Stimulated activated CD4-positive, alpha-beta T cell treated with anti-CD3 and anti-CD28 coated beads, Interleukin-1b, Interleukin-23, amount 100 ng/mL, for 1 hour (primary cell): ENCODE data around the gene CDC42.
"Not testable (repeated sequence)": the region's sequence is repeated elsewhere in the genome, so short reads cannot be mapped to it uniquely, and the experiment has no call there.

Experiments used
- DNase-seq, 2 donors: peaks; one replicate each; pipeline ENCODE4 v3.0.0-alpha.2; 2020; ENCODE audit warnings: low read depth in 2 of 2

Gene CDC42

DNA sequence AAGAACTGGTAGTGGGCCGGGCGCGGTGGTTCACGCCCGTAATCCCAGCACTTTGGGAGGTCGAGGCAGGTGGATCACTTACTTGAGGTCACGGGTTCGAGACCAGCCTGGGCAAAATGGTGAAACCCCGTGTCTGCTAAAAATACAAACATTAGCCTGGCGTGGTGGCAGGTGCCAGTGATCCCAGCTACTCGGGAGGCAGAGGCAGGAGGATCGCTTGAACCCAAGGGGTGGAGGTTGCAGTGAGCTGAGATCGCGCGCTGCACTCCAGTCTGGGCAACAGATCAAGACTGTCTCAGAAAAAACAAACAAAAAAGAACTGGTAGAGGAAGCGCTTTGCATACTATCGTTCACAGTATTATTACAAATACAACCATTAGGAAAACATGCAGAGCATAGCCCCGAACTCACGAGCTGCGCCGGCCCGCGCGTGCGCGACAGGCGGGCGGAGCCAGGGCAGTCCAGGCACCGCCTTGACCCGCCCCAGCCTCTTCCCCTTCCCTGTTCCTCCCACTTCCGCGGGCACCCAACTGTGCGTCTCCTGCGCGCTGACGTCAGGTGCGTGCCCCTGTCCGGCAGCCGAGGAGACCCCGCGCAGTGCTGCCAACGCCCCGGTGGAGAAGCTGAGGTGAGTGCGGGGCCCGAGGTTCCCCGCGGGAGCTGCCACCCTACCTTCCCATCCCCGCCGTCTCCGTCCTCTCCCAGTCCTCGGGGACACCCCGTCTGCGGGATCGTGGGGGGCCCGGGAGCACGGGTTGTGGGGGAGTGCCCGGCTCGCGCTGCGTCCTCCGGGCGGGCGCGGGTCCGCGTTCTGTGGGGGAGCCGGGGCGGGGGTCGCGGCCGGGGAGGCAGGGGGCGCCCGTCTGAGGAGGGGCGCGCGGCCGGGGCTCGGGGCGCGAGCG is at the start of gene CDC42:
Gene CDC42, plus strand, starts transcription at position 595 of the 902 bp plus-strand sequence. CDS start 25,770 bp downstream, outside the sequence.
- peak; percentile 92 to 96 for DNase-seq

DNA sequence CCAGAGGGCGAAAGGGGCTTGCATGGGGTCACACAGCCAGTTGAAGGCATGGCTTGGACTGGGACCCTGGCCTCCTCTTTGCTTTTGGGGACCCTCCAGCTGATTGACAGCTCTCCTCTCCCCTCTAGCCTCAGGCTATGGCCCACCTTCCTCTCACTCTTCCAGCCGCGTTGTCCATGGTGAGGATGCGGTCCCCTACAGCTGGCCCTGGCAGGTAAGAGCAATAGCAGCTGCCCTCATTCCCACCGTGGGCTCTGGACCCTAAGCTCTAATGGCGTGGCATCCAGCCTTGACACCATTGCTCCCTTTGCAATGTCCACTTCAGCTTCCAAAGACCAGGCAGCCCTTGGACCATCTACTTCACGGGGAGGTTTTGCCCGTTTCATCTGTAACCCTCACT is 49.6 kb upstream of the CDC42 start:
- DNase-seq, result not testable (repeated sequence)

DNA sequence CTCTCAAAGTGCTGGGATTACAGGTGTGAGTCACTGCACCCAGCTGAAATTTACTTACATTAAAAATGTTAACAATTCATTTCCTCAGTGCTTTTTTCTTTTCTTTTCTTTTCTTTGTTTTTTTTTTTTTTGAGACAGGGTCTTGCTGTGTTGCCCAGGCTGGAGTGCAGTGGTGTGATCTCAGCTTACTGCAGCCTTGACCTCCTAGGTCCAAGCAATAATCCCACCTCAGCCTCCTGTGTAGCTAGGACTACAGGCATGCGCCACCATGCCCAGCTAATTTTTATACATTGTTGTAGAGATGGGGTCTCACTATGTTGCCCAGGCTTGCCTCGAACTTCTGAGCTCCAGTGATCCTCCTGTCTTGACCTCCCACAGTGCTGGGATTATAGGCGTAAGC is 48.5 kb upstream of the CDC42 start:
- not testable (repeated sequence) for DNase-seq

DNA sequence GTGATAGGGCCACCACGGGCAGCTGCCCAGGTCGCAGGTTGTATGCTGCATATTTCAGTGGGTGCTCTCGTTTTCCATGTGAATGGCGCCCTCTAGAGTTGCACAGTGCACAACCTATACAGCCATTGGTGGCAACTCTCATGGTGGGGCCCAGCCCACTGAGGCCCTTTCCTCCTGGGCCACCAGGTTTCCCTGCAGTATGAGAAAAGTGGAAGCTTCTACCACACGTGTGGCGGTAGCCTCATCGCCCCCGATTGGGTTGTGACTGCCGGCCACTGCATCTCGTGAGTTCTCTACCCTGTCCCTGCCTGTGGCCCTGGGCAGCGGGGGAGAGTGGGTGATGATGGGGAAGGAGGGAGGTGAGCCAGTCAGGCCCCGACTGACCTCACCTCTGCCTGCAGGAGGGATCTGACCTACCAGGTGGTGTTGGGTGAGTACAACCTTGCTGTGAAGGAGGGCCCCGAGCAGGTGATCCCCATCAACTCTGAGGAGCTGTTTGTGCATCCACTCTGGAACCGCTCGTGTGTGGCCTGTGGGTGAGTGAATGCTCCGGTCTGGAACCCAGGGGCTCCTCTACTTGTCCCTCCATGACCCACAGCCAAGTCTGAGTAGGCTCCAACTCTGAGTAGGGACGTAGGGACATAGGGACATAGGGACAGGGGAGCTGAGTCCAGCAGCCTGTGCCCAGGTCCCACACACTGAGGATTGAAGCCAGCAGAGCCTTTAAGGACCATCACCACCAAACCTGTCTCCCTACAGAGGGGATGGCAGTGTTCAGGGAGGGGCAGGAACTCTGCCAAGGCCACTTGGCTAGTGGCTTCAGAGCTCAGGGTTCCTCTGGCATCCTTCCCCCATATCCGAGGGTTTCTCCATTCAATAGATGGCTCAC is 47.0 kb upstream of the CDC42 start:
- DNase-seq, result not testable (repeated sequence)

DNA sequence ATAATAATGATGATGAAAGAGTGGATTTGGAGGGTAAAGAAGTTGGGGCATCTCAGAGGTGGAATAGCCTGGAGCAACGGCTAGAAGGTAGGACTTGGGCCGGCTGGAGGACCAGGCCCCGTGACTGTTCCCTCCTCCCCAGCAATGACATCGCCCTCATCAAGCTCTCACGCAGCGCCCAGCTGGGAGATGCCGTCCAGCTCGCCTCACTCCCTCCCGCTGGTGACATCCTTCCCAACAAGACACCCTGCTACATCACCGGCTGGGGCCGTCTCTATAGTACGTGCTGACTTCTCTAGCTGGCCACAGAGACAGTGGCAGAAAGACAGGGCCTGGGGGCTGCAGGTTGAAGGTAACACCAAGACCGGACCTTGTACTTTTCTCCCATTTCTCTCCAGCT is 45.8 kb upstream of the CDC42 start:
- not testable (repeated sequence) for DNase-seq

DNA sequence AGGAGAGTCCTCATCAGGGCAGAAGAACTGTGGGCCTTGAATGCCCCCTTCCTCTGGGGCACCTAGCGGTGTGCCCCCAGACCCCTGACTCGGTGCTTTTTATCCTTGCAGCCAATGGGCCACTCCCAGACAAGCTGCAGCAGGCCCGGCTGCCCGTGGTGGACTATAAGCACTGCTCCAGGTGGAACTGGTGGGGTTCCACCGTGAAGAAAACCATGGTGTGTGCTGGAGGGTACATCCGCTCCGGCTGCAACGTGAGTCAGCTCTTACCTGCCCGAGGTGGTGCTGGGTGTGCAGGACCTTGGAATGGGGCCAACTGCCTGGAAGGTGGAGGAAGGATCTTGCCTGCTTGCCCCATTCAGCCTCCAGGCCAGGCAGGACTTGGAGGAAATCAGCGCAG is 45.2 kb upstream of the CDC42 start:
- DNase-seq, result not testable (repeated sequence)

DNA sequence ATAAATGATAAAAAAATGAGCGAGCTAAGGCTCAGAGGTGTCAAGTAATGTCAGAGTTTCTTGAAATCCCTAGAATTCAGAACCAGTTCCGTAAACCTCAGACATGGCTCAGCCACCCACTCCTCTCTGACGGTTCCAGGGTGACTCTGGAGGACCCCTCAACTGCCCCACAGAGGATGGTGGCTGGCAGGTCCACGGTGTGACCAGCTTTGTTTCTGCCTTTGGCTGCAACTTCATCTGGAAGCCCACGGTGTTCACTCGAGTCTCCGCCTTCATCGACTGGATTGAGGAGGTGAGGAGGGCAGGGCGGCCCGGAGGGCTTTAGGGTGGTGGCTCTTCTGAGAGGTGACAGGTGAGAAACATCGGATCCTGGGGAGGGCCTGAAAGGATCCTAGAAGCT is 42.9 kb upstream of the CDC42 start:
- DNase-seq, result not testable (repeated sequence)

DNA sequence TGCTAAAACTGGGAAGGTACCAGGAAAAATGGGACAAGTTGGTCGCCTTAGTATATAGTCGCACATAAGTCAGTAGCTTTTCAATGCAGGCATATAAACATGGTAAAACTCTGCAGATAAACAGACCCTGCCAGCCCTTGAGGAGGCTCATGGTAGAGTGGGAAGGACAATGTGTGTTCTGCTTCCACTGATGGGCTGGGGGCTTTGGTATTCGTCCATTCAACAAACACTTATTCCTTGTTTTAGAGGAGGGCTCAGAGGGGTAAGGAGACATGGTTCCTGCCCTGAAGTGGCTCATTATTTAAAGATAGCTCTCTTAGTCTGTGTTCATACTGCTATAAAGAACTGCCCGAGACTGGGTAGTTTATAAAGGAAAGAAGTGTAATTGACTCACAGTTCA is 39.8 kb upstream of the CDC42 start:
- DNase-seq, result not testable (repeated sequence)

DNA sequence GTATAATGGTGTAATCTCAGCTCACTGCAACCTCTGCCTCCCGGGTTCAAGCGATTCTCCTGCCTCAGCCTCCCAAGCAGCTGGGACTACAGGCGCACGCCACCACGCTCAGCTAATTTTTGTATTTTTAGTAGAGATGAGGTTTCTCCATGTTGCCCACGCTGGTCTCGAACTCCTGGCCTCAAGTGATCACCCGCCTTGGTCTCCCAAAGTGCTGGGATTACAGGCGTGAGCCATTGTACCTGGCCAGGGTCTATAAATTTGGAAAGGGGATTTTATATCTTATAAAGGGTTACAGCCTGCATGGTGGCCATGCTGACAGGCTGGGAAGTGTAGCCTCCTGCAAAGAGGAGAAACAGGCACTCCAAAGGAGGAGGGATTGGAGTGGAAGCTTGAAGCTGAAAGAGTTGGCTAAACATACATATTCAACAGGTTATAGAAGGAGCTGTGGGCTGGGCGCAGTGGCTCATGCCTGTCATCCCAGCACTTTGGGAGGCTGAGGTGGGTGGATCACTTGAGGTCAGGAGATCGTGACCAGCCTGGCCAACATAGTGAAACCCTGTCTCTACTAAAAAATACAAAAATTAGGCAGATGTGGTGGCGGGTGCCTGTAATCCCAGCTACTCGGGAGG is 37.8 kb upstream of the CDC42 start:
- not testable (repeated sequence) for DNase-seq

DNA sequence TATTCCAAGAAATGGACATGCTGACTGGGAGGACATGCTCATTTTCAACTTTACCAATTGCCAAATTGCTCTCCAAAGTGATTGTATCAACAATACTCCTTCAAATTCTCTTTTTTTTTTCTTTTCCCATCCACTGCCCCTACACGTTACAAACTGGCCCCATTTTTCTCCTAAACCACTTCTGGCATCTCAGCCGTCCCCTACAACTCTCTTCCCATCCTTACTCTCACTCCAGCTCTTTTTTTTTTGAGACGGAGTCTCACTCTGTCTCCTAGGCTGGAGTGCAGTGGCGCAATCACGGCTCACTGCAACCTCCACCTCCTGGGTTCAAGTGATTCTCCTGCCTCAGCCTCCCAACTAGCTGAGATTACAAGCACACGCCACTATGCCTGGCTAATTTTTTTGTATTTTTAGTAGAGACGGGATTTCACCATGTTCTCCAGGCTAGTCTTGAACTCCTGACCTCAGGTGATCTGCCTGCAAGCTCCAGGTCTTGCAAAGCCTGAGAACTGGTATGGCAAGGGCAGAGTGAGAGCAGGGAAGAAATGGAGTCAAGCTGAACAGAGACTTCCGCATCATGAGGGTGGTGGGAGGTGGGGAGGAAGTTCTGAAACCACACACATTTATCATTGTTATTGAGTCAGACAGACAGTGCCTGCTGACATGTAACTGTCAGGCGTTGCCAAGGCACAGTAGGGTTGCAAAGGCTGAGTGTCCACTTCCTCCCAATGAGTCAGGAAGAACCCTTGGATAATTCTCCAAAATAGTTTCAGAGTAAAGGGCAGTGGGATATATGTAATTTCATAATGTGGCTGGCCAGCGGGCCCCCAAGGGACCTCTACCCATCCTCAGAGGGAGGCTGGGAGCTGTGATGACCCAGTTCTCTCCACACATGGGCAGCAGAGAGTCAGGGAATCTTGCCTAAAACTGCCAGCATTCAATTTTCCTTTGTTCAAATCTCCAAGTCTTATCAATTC is 33.6 kb upstream of the CDC42 start:
- peak in 1 of 2 donors; percentile 26 for DNase-seq

DNA sequence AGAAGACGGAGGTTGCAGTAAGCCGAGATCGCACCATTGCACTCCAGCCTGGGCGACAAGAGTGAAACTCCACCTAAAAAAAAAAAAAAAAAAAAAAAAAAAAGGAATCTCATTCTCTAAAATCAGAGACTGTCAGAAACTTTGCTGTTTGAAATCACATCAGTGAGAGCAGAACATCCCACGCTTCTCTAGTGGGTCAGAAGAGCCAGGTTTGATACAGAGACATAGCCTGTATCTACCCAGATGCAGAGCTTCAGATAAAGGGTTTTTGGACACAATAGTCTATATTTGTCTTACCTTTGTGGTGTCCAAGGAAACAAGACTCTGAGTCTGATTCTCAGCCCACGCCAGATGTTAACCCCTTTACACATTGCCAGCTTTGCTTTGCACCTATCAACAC is 31.4 kb upstream of the CDC42 start:
- no peak for DNase-seq

DNA sequence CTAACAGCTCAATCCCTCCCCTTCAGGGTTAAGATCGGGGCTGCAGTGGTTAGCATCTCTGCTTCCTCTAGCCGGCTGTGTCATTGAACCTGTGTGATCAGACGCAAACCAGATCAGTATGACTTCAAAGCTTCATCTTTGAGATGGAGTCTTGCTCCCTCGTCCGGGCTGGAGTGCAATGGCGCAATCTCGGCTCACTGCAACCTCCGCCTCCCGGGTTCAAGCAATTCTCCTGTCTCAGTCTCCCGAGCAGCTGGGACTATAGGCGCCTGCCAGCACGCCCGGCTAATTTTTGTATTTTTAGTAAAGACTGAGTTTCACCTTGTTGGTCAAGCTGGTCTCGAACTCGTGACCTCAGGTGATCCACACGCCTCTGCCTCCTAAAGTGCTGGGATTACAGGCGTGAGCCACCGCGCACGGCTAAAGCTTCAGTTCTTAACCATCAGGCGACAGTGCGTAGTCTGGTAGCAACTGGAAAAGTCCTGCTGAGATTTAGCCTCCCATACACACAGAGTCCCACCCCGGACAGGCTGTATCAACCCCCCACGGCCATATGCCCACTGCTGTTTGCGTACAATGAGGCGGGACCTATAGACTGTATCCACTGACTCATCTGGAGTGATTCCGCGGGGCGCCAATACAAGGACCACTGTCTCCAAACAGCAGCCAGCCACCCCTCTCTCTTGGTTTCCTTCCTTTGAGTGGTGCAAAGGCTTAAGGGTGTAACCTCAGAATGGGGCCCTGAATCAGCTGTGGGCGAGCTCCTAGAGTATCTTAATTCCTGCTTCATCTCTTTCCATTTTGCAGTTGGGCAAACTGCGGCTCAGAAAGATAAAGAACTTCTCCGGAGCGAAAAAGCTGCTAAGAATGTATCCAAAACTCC is 27.8 kb upstream of the CDC42 start:
- DNase-seq, result no peak

DNA sequence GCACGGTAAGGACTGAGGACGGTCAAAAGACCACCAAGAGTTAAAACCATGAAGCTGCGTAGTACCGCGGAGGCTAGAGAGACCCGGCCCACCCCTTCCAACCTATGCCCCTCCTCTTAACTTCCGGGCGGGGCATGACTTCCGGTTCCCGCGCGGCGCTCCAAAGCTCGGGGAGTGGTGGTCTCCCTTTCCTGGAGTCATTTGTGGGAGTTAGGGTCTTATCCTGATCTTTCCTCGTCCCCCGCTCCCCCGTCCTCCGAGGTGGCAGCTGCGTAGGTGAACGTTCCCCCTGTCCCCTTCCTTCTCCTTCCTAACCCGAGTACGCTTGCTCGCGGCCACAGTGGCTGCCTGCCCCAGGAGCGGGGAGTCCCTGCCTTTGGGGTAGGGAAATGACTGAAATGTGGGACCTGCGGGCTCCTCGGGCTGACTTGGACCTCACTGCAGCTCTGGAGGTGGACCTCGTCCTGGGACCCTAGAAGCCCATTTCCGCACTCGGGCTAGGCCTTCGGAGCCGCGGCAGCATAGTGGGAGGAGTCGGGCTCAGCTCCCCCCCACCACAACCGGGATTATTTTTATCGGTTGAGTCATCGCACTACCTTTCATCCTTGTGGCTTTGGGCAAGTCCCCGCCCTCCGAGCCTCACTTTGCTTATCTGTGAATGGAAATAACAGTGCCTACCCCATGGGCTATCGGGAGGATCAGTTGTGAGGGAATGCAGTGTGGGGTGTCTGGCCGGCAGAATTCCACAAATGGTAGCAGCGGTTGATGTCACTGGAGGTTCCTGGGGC is 26.9 kb upstream of the CDC42 start:
- peak; percentile 67 to 76 for DNase-seq

DNA sequence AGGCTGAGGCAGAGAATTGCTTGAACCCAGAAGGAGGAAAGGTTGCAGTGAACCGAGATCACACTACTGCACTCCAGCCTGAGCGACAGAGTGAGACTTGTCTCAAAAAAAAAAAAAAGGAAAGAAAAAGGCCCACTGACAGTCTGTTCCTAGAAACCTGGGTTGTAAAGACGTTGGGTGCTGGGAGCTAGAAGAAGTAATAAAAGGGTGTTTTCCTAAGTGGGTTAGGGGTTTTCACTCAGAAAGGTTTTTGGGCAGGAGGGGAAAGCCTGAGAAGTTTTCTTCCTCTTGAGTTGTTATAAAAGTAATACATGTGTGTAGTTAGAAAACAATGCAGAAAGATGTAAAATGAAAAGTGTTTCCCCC is 25.6 kb upstream of the CDC42 start:
- DNase-seq, result no peak

DNA sequence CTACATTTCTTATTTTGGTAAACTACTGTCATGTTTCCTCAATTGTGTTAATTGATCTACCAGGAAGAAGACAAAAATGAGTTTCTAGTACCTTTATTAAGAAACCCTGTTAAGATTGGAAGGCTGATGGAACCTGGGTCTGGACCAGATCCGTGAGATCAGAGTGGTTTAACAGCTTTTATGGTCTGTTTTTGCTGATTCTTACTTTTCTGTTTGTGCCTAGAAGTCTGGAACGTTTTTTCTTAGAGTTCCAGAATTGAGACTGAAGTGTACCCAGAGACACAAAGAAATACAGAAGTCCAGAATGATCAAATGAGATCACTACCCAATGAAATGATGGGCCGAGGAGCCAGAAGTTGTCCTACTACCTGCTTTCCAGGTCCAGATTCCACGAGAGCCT is 22.5 kb upstream of the CDC42 start:
- no peak for DNase-seq

DNA sequence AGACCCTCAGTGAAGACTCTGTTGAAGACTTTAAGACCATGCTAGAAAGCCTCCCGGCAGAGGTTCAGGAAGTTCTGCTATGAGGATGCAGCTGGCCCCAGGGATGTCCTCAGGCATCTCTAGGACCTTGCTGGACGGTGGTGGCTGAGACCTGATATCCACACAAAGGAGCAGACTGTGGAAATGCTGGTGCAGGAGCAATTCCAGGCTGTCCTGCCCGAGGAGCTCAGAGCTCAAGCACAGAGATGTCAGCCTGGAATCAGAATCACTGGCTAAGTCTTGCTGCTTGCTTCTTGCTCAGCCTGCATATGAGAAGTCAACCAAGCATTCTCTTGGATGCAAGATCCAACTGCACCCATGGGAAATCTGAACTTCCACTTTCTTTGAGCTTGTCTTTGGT is 22.0 kb upstream of the CDC42 start:
- DNase-seq, result no peak

DNA sequence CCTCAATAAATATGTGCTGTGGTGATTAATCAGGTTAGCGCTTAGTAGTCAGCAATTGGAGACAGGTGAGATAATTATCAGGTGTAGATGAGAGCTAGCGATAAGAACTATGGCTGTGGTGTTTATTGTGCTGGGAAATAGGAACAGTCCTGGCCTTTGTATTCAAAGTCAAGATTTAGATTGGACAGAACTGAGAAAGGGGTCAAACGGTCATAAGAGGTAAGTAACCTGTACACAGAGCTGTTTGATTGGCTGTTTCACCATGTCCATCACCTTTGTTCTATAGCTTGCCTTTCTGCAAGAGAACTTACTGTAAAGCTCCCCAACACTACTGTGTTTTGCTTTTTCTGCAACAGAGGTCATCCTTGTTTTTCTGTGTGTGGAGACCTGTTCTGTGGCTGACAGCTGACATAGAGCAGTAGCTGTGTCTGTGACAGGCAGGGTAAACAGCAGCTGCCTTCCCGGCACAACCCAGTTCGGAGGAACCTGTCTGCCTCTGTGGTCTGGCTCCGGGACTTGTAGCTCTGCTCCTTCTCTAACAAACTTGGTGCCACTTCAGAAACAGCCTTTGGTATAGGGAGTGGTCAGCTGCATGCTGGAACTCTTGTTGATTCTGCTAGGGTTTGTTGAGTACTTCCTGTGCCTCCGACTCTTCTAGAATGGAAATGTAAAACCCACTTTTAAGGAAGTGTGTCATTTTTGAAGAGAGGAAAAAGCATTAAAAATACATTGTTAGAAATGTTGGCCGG is 21.1 kb upstream of the CDC42 start:
- no peak for DNase-seq

DNA sequence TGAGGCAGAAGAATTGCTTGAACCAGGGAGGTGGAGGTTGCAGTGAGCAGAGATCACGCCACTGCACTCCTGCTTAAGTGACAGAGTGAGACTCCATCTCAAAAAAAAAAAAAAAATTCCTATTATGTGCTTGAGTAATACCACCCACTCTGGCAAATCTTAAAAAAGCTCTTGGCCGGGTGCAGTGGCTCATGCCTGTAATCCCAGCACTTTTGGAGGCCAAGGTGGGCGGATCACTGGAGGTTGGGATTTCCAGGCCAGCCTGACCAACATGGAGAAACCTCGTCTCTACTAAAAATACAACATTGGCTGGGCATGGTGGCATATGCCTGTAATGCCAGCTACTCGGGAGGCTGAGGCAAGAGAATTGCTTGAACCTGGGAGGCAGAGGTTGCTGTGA is 17.7 kb upstream of the CDC42 start:
- DNase-seq, result not testable (repeated sequence)
